B cell (primary cell): Measurements from ENCODE around the gene NBEA. TPM values are rescaled to one million over a fixed set of nuclear protein-coding genes. Genes with fewer than 3 reads are reported as not detected.

Experiments
- ATAC-seq: fragments of 200-7000 bp; cut with Tn5 transposase; one replicate; pipeline ENCODE4 v1.10.0; 2021; ENCODE audit warnings: low read depth, mild to moderate bottlenecking, moderate number of reproducible peaks, moderate library complexity
- CTCF ChIA-PET: fragments of 350-600 bp; sonication (Branson Sonifier 250); formaldehyde crosslinking; loops from one replicate; lab custom pipeline; 2021; ENCODE audit warnings: antibody characterized with exemption, inconsistent platforms; lab: Charles Lee
- POLR2A ChIA-PET: fragments of 350-600 bp; sonication (Branson Sonifier 250); formaldehyde crosslinking; loops from one replicate; lab custom pipeline; 2021; ENCODE audit warnings: antibody characterized with exemption; lab: Charles Lee
- DNase-seq: peaks from one replicate; pipeline ENCODE4 v3.0.0; 2013
- H2AFZ ChIP-seq: 2 replicates; pipeline ENCODE4 v1.6.1; 2012; ENCODE audit warnings: mild to moderate bottlenecking, low read depth, low read length; ENCODE audit not compliant: insufficient read depth, poor library complexity, severe bottlenecking
- H3K27ac ChIP-seq, 2 donors: 1 replicate in 1 of 2; 2 replicates in 1 of 2; pipeline ENCODE4 v1.5.1; 2012 to 2013; ENCODE audit warnings: low read length in 2 of 2, mild to moderate bottlenecking in 2 of 2, moderate library complexity in 1 of 2
- H3K27me3 ChIP-seq, 4 experiments: fragments of 200-600 bp in 1 of 4; sonication (generic) in 1 of 4; replicated peaks in 1 of 4; 1 replicate in 2 of 4; 2 replicates in 2 of 4; pipeline versions ENCODE4 v1.6.1 to v1.7.0; 2013 to 2016; ENCODE audit warnings: low read length in 3 of 4, mild to moderate bottlenecking in 2 of 4, mixed read lengths in 1 of 4, moderate library complexity in 1 of 4; ENCODE audit not compliant: insufficient read depth in 4 of 4, control insufficient read depth in 3 of 4; ENCODE audit errors: control extremely low read depth in 1 of 4
- H3K36me3 ChIP-seq, 2 experiments: replicated peaks in 1 of 2; 1 replicate in 1 of 2; 2 replicates in 1 of 2; pipeline versions ENCODE4 v1.6.1 to v1.7.1; 2013; ENCODE audit warnings: low read length in 1 of 2; ENCODE audit not compliant: insufficient read depth in 2 of 2, control insufficient read depth in 1 of 2; ENCODE audit errors: control extremely low read depth in 1 of 2, extremely low read depth in 1 of 2
- H3K4me1 ChIP-seq, 2 donors: fragments of 200-600 bp in 1 of 2; sonication (generic) in 1 of 2; 1 replicate in 1 of 2; 2 replicates in 1 of 2; pipeline versions ENCODE4 v1.5.1 to v1.6.1; 2013 to 2017; ENCODE audit warnings: low read length in 2 of 2; ENCODE audit not compliant: control insufficient read depth in 2 of 2, insufficient read depth in 2 of 2
- H3K4me2 ChIP-seq: replicated peaks from 2 replicates; pipeline ENCODE3; 2012; ENCODE audit warnings: mild to moderate bottlenecking, low read depth, low read length; ENCODE audit not compliant: poor library complexity, severe bottlenecking
- H3K4me3 ChIP-seq, 5 experiments: fragments of 200-600 bp in 1 of 5; sonication (generic) in 1 of 5; 1 replicate in 3 of 5; 2 replicates in 2 of 5; pipeline versions ENCODE4 v1.5.1 to v1.7.0; 2011 to 2016; ENCODE audit warnings: low read length in 4 of 5, mild to moderate bottlenecking in 4 of 5, low read depth in 2 of 5, control low read depth in 1 of 5, moderate library complexity in 1 of 5; ENCODE audit not compliant: insufficient read depth in 1 of 5; ENCODE audit errors: control extremely low read depth in 1 of 5, extremely low read depth in 1 of 5
- H3K79me2 ChIP-seq: fragments of 200-600 bp; sonication (generic); one replicate; pipeline ENCODE4 v1.6.0; 2016; ENCODE audit warnings: low read length; ENCODE audit not compliant: control insufficient read depth, insufficient read depth
- H3K9ac ChIP-seq: fragments of 200-600 bp; sonication (generic); 2 replicates; pipeline ENCODE4 v1.6.1; 2017; ENCODE audit warnings: mild to moderate bottlenecking, low read length, moderate library complexity
- H3K9me3 ChIP-seq, 3 donors: one replicate each; pipeline versions ENCODE4 v1.6.1 to v1.7.1; 2013; ENCODE audit warnings: low read length in 2 of 3; ENCODE audit not compliant: control insufficient read depth in 2 of 3, insufficient read depth in 1 of 3; ENCODE audit errors: control extremely low read depth in 1 of 3
- H4K20me1 ChIP-seq: 2 replicates; pipeline ENCODE4 v1.6.0; 2012; ENCODE audit warnings: mild to moderate bottlenecking, low read length; ENCODE audit not compliant: insufficient read depth, control insufficient read depth, poor library complexity, severe bottlenecking
- H3K27ac Mint-ChIP-seq: one replicate; pipeline ENCODE4 v1.8.0; 2021; ENCODE audit warnings: mixed read lengths
- H3K27me3 Mint-ChIP-seq: one replicate; pipeline ENCODE4 v1.8.0; 2021; ENCODE audit warnings: mixed read lengths
- H3K4me1 Mint-ChIP-seq: one replicate; pipeline ENCODE4 v1.8.0; 2021; ENCODE audit warnings: mixed read lengths
- H3K4me3 Mint-ChIP-seq: one replicate; pipeline ENCODE4 v1.8.0; 2021; ENCODE audit warnings: mixed read lengths
- H3K9me3 Mint-ChIP-seq: one replicate; pipeline ENCODE4 v1.8.0; 2022; ENCODE audit warnings: mixed read lengths; ENCODE audit not compliant: insufficient read depth
- EZH2 ChIP-seq: IDR thresholded peaks from 2 replicates; pipeline ENCODE4 v1.6.1; 2012; ENCODE audit warnings: borderline replicate concordance, low read depth, mild to moderate bottlenecking, moderate library complexity, low read length; ENCODE audit not compliant: insufficient read depth, poor library complexity, severe bottlenecking
- WGBS: methylation state at CpG from one replicate; pipeline ENCODE4 v1.1.5; 2013; ENCODE audit warnings: missing lambda C conversion rate; ENCODE audit not compliant: insufficient coverage; 5-methylcytosine and 5-hydroxymethylcytosine counted together
- intact Hi-C: fragments of 100-400 bp; cut with micrococcal nuclease; formaldehyde crosslinking; loops from one replicate; pipeline ENCODE4 v1.10.0; 2022
- polyA plus RNA-seq: library from polyadenylated mRNA; depleted of rRNA; stranded (reverse); fragments of >200 nt; gene quantifications from 2 replicates; pipeline ENCODE4 v1.2.3, GENCODE V29; 2012
- total RNA-seq, 2 donors: library from RNA; stranded (reverse); fragments of 120-200 nt in 1 of 2; gene quantifications; 1 replicate in 1 of 2; 2 replicates in 1 of 2; pipeline versions ENCODE4 v1.2.3 to v1.2.4, GENCODE V29; 2013 to 2022
- TF ChIP-seq, protein P1 (sequence below): fragments of 200-600 bp; IDR thresholded peaks from one replicate; pipeline ENCODE4 v1.8.0; 2022; ENCODE audit warnings: antibody characterized with exemption, mild to moderate bottlenecking

Gene NBEA
- total and polyA plus RNA-seq, 2 donors (not counting 1 experiment from before 2014, with no cell fraction given): 1.5 to 10.7 TPM

GRCh38 chr13:35283856-35284255, 341.8 kb downstream of the NBEA start:
- ChIA-PET POLR2A (no interaction called here), CTCF (no interaction called here)
- Mint-ChIP-seq H3K4me3 (no peak overlapping the region), H3K4me1 (no peaks in the 10 kb centered on the region), H3K27ac (no peak overlapping the region), H3K27me3 (no peaks in the 10 kb centered on the region), H3K9me3 (no peaks in the 10 kb centered on the region)
- no peaks in the 10 kb centered on the region for H4K20me1 ChIP-seq
- no peaks in the 10 kb centered on the region for H3K27me3 ChIP-seq
- no CpG with 5 or more reads among the region's 1 CpG for WGBS
- no peak overlapping the region for H2AFZ ChIP-seq
- intact Hi-C loops: no loop called here
- H3K4me1 ChIP-seq: no peaks in the 10 kb centered on the region
- no peaks in the 10 kb centered on the region for H3K79me2 ChIP-seq
- TF ChIP-seq EZH2: no peak
- TF ChIP-seq, protein P1, sequence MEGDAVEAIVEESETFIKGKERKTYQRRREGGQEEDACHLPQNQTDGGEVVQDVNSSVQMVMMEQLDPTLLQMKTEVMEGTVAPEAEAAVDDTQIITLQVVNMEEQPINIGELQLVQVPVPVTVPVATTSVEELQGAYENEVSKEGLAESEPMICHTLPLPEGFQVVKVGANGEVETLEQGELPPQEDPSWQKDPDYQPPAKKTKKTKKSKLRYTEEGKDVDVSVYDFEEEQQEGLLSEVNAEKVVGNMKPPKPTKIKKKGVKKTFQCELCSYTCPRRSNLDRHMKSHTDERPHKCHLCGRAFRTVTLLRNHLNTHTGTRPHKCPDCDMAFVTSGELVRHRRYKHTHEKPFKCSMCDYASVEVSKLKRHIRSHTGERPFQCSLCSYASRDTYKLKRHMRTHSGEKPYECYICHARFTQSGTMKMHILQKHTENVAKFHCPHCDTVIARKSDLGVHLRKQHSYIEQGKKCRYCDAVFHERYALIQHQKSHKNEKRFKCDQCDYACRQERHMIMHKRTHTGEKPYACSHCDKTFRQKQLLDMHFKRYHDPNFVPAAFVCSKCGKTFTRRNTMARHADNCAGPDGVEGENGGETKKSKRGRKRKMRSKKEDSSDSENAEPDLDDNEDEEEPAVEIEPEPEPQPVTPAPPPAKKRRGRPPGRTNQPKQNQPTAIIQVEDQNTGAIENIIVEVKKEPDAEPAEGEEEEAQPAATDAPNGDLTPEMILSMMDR: no peak
- no peak overlapping the region for H3K4me3 ChIP-seq
- ATAC-seq (no peak), DNase-seq (no peak)
- no peak overlapping the region for H3K27ac ChIP-seq
- no peaks in the 10 kb centered on the region for H3K36me3 ChIP-seq
- no peaks in the 10 kb centered on the region for H3K9me3 ChIP-seq
- H3K9ac ChIP-seq: no peak overlapping the region
- H3K4me2 ChIP-seq: no peak overlapping the region

- WGBS: 94% methylated on average over 2 of the region's 4 CpGs
- H3K4me3 ChIP-seq: no peak overlapping the region
- no peaks in the 10 kb centered on the region for H3K36me3 ChIP-seq
- TF ChIP-seq, protein P1: no peak
- no peak for TF ChIP-seq EZH2
- intact Hi-C loops: no loop called here
- Mint-ChIP-seq H3K9me3 (no peaks in the 10 kb centered on the region), H3K27me3 (no peaks in the 10 kb centered on the region), H3K27ac (no peak overlapping the region), H3K4me3 (no peak overlapping the region), H3K4me1 (no peaks in the 10 kb centered on the region)
- no peak overlapping the region for H3K27ac ChIP-seq
- H3K4me2 ChIP-seq: no peak overlapping the region
- no peak overlapping the region for H2AFZ ChIP-seq
- H3K9ac ChIP-seq: no peak overlapping the region
- ChIA-PET POLR2A (no interaction called here), CTCF (no interaction called here)
- H4K20me1 ChIP-seq: no peaks in the 10 kb centered on the region
- no peak for DNase-seq
- no peaks in the 10 kb centered on the region for H3K79me2 ChIP-seq
- no peak for ATAC-seq
- no peaks in the 10 kb centered on the region for H3K27me3 ChIP-seq
- no peaks in the 10 kb centered on the region for H3K4me1 ChIP-seq
- H3K9me3 ChIP-seq: no peaks in the 10 kb centered on the region
These were observed 343.6 kb downstream of the NBEA start for GRCh38 chr13:35285677-35286076.
